ENCODE data around the gene IPO7.

IPO7 gene

GRCh38 chr11:9495803-9496514 lies 111.5 kb downstream of the IPO7 start:
- no peak for DNase-seq

Data from HCEC 1CT (cell line).